ENCODE results near the gene IFT43. TPM values are rescaled to one million over a fixed set of nuclear protein-coding genes. Genes with fewer than 3 reads are reported as not detected.
A peak's percentile ranks its signal among the peaks of the same experiment; 100 is the strongest.

The IFT43 gene
- total and polyA plus RNA-seq, 10 of the 15 experiments (the other 5 are each of a cell fraction or from before 2014, with no cell fraction given), result 8.2 to 24.8 (median 14.0) TPM

DNA sequence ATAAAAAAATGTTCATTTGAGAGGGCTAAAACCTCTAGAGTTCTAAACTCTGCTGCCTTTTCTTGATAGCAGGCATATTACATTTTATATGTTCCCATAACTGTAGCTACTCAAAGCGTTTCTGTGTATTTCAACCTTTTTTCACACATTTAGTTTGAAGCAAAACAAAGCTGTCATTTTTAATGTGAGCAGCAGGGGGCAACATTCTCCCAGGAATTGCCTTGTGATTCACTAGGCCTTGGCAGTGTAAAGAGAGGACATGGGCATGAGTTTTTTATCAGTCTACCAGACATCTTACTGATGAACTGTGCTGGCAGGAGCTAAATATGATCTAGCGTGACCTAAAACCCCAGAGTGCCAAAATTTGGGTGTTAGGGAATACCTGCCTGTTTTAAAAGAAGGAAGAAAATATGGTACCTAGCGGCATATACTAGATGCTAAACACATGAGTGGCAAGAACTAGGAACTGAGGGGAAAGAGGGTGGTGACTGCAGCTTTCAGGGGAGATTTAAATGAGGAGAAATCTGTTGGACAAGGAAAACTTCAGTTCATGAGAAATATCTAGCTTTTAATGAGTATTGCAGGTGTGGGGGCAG lies 65.3 kb downstream of the IFT43 start:
- 33% methylated on average over 3 of the region's 3 CpGs for WGBS (ENCODE audit: insufficient coverage, insufficient replicate concordance, low lambda C conversion rate, missing lambda C conversion rate)
- Histone ChIP-seq H3K27ac (ENCODE audit: control insufficient read depth, insufficient read depth) (no peak overlapping the region), H3K4me1 (ENCODE audit: control insufficient read depth, insufficient read depth, low read length) (peaks cover under 1% of the 10 kb centered on the region; the same call in 1 of the 2 replicates), H3K4me3 (no peak overlapping the region), H2AFZ (ENCODE audit: control insufficient read depth, low read depth, low read length) (no peak overlapping the region), H3K36me3 (ENCODE audit: control insufficient read depth in 2 of 2, insufficient read depth in 2 of 2, low read length in 1 of 2) (no peaks in the 10 kb centered on the region), H3K79me2 (ENCODE audit: control insufficient read depth, insufficient read depth, low read length) (no peaks in the 10 kb centered on the region), H3K9ac (ENCODE audit: control insufficient read depth, insufficient read depth, low read length) (no peak overlapping the region), H3K4me2 (ENCODE audit: control insufficient read depth, insufficient read depth) (no peak overlapping the region), H4K20me1 (ENCODE audit: control insufficient read depth, insufficient read depth) (no peaks in the 10 kb centered on the region; the same call in 1 of the 2 replicates), H3K9me3 (replicated peaks; ENCODE audit: control insufficient read depth, insufficient read depth, low read length) (no peaks in the 10 kb centered on the region), H3K27me3 (replicated peaks in 1 of 2; ENCODE audit: control insufficient read depth in 2 of 2, insufficient read depth in 2 of 2, low read length in 1 of 2) (no peaks in the 10 kb centered on the region)
- CTCF ChIA-PET, result interaction anchor here (0.6 to 8.1 kb wide), 57 partner anchors 9 to 660 kb away, joined by 3 to 165 read pairs (median 4); no protein-coding TSS in a partner anchor
- intact Hi-C loops (cut with micrococcal nuclease; ENCODE audit: unreplicated experiment) (loop anchor here (1.0 to 5.0 kb wide), 4 partner anchors 106 to 596 kb away; no protein-coding TSS in a partner anchor), in situ Hi-C loops (cut with MboI) (loop anchor here (5.0 to 10.0 kb wide), 3 partner anchors 304 to 596 kb away; no protein-coding TSS in a partner anchor)
- RAD21 ChIA-PET (ENCODE audit: unreplicated experiment), result interaction anchor here (0.6 to 6.1 kb wide), 29 partner anchors 10 to 598 kb away, joined by 3 to 81 read pairs (median 3); partner anchors contain the start of gene IFT43
- no TSS peak for BruUV-seq (replicated peaks)
- POLR2A ChIA-PET, result no interaction called here
- peak; percentile 21 for DNase-seq (ENCODE audit: low read depth, low spot score)
- FAIRE-seq, result peak; percentile 88
- SMC1A ChIA-PET (ENCODE audit: uncharacterized antibody, unreplicated experiment), result interaction anchor here (0.6 to 6.2 kb wide), 35 partner anchors 11 to 595 kb away, joined by 3 to 78 read pairs (median 4); no protein-coding TSS in a partner anchor
- ATAC-seq, result peak; percentile 82
- TF ChIP-seq CHD2 (IDR thresholded peaks at IDR 0.05; ENCODE audit: borderline replicate concordance, low read depth, low read length), result no peak
- no peak for TF ChIP-seq NFYB (IDR thresholded peaks at IDR 0.05; ENCODE audit: insufficient read depth, low read depth, low read length)
- TF ChIP-seq SMC3 (IDR thresholded peaks at IDR 0.05; ENCODE audit: borderline replicate concordance, low read length), result peak; percentile 97
- TF ChIP-seq SRF (IDR thresholded peaks at IDR 0.05; ENCODE audit: low read depth in 2 of 2, low read length in 2 of 2), result no peak
- TF ChIP-seq, protein P1, sequence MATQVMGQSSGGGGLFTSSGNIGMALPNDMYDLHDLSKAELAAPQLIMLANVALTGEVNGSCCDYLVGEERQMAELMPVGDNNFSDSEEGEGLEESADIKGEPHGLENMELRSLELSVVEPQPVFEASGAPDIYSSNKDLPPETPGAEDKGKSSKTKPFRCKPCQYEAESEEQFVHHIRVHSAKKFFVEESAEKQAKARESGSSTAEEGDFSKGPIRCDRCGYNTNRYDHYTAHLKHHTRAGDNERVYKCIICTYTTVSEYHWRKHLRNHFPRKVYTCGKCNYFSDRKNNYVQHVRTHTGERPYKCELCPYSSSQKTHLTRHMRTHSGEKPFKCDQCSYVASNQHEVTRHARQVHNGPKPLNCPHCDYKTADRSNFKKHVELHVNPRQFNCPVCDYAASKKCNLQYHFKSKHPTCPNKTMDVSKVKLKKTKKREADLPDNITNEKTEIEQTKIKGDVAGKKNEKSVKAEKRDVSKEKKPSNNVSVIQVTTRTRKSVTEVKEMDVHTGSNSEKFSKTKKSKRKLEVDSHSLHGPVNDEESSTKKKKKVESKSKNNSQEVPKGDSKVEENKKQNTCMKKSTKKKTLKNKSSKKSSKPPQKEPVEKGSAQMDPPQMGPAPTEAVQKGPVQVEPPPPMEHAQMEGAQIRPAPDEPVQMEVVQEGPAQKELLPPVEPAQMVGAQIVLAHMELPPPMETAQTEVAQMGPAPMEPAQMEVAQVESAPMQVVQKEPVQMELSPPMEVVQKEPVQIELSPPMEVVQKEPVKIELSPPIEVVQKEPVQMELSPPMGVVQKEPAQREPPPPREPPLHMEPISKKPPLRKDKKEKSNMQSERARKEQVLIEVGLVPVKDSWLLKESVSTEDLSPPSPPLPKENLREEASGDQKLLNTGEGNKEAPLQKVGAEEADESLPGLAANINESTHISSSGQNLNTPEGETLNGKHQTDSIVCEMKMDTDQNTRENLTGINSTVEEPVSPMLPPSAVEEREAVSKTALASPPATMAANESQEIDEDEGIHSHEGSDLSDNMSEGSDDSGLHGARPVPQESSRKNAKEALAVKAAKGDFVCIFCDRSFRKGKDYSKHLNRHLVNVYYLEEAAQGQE (IDR thresholded peaks at IDR 0.05; ENCODE audit: low read depth, low read length), result no peak
- no peak for TF ChIP-seq TCF7 (IDR thresholded peaks at IDR 0.05; ENCODE audit: borderline replicate concordance)
- TF ChIP-seq GABPA (IDR thresholded peaks at IDR 0.05; ENCODE audit: low read depth), result no peak
- TF ChIP-seq CREM (IDR thresholded peaks at IDR 0.05; ENCODE audit: low read depth), result no peak
- TF ChIP-seq SMARCA5 (IDR thresholded peaks at IDR 0.05), result no peak
- TF ChIP-seq MEF2B (IDR thresholded peaks at IDR 0.05; ENCODE audit: partially characterized antibody, poor library complexity, severe bottlenecking), result peak; percentile 9
- peak; percentile 100 for TF ChIP-seq RAD21 (IDR thresholded peaks at IDR 0.05; ENCODE audit: insufficient read depth, low read depth, low read length)
- TF ChIP-seq, protein P2, sequence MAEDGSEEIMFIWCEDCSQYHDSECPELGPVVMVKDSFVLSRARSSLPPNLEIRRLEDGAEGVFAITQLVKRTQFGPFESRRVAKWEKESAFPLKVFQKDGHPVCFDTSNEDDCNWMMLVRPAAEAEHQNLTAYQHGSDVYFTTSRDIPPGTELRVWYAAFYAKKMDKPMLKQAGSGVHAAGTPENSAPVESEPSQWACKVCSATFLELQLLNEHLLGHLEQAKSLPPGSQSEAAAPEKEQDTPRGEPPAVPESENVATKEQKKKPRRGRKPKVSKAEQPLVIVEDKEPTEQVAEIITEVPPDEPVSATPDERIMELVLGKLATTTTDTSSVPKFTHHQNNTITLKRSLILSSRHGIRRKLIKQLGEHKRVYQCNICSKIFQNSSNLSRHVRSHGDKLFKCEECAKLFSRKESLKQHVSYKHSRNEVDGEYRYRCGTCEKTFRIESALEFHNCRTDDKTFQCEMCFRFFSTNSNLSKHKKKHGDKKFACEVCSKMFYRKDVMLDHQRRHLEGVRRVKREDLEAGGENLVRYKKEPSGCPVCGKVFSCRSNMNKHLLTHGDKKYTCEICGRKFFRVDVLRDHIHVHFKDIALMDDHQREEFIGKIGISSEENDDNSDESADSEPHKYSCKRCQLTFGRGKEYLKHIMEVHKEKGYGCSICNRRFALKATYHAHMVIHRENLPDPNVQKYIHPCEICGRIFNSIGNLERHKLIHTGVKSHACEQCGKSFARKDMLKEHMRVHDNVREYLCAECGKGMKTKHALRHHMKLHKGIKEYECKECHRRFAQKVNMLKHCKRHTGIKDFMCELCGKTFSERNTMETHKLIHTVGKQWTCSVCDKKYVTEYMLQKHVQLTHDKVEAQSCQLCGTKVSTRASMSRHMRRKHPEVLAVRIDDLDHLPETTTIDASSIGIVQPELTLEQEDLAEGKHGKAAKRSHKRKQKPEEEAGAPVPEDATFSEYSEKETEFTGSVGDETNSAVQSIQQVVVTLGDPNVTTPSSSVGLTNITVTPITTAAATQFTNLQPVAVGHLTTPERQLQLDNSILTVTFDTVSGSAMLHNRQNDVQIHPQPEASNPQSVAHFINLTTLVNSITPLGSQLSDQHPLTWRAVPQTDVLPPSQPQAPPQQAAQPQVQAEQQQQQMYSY (CRISPR knock-in tag; IDR thresholded peaks at IDR 0.05), result no peak
